GM13977 (cell line): Measurements from ENCODE around the gene ARHGEF3.

Source experiments
- DNase-seq: peaks from one replicate; pipeline ENCODE4 v3.0.0; 2012; ENCODE audit warnings: low spot score
- in situ Hi-C: fragments of 300-500 bp; cut with MboI; formaldehyde crosslinking; loops from one replicate; pipeline ENCODE4 v1.12.0; 2022; ENCODE audit warnings: low sequenced_read_pairs, low pct_unique_long_range_greater_than_20kb, mixed read lengths, inconsistent platforms; ENCODE audit not compliant: unreplicated experiment
- TF ChIP-seq, protein P1 (sequence below): IDR thresholded peaks from 2 replicates; pipeline ENCODE4 v1.5.1; 2012; ENCODE audit warnings: mild to moderate bottlenecking, control low read depth; ENCODE audit not compliant: insufficient read depth; ENCODE audit errors: extremely low read depth, missing control alignments

Gene ARHGEF3

GRCh38 chr3:56764904-56765547 is 36.7 kb downstream of the ARHGEF3 start:
- DNase-seq, result no peak
- TF ChIP-seq, protein P1, sequence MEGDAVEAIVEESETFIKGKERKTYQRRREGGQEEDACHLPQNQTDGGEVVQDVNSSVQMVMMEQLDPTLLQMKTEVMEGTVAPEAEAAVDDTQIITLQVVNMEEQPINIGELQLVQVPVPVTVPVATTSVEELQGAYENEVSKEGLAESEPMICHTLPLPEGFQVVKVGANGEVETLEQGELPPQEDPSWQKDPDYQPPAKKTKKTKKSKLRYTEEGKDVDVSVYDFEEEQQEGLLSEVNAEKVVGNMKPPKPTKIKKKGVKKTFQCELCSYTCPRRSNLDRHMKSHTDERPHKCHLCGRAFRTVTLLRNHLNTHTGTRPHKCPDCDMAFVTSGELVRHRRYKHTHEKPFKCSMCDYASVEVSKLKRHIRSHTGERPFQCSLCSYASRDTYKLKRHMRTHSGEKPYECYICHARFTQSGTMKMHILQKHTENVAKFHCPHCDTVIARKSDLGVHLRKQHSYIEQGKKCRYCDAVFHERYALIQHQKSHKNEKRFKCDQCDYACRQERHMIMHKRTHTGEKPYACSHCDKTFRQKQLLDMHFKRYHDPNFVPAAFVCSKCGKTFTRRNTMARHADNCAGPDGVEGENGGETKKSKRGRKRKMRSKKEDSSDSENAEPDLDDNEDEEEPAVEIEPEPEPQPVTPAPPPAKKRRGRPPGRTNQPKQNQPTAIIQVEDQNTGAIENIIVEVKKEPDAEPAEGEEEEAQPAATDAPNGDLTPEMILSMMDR, result no peak
- in situ Hi-C loops, result no loop called here

- no peak for DNase-seq
- in situ Hi-C loops, result no loop called here
- TF ChIP-seq, protein P1, result no peak
Measured at GRCh38 chr3:56764184-56764583, 37.6 kb downstream of the ARHGEF3 start.

DNA sequence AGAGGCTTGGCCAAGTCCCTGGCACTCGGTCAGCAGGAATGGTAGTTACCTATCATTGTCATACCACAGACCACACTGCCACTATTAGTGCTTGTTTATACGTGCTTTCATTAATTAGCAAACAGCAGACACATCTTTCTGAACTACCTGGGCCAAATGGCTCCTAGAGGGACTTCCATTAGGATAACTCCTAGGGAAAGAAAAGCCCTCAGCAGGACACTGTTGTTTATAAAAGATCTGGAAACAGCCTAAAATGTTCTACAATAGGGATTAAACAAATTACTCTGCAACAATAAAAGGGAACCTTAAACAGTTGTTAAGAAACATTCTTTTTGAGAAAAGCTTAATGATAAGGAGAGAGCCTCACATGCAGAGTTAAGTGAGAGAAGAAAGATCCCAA is 38.5 kb downstream of the ARHGEF3 start:
- TF ChIP-seq, protein P1, result no peak
- in situ Hi-C loops, result no loop called here
- no peak for DNase-seq

GRCh38 chr3:56762718-56763117 is 39.0 kb downstream of the ARHGEF3 start:
- in situ Hi-C loops, result no loop called here
- no peak for DNase-seq
- TF ChIP-seq, protein P1, result no peak

- TF ChIP-seq, protein P1, result no peak
- in situ Hi-C loops, result no loop called here
- no peak for DNase-seq
Measured at GRCh38 chr3:56761887-56762651, 39.7 kb downstream of the ARHGEF3 start.

GRCh38 chr3:56761023-56761422 is 40.7 kb downstream of the ARHGEF3 start:
- TF ChIP-seq, protein P1, result no peak
- no peak for DNase-seq
- in situ Hi-C loops, result no loop called here
